ENCODE data around the gene SAGE1.
"Not testable (repeated sequence)": the region's sequence is repeated elsewhere in the genome, so short reads cannot be mapped to it uniquely, and the experiment has no call there.

SAGE1 gene

GRCh38 chrX:135893294-135893817 lies at the start of gene SAGE1, which contains the start of gene CT45A10:
TSS of gene SAGE1 (plus strand) at chrX:135893716. CDS start at chrX:135896243, 2,527 bp downstream.
TSS of gene CT45A10 (minus strand) at chrX:135893444. CDS start at chrX:135885344, 8,100 bp downstream.
- DNase-seq = no peak

GRCh38 chrX:135854438-135854837 lies 39.1 kb upstream of the SAGE1 start, which contains the start of gene CT45A8:
TSS of gene CT45A8 (minus strand) at chrX:135854538. CDS start at chrX:135850783, 3,755 bp downstream.
- DNase-seq = not testable (repeated sequence)

DNA sequence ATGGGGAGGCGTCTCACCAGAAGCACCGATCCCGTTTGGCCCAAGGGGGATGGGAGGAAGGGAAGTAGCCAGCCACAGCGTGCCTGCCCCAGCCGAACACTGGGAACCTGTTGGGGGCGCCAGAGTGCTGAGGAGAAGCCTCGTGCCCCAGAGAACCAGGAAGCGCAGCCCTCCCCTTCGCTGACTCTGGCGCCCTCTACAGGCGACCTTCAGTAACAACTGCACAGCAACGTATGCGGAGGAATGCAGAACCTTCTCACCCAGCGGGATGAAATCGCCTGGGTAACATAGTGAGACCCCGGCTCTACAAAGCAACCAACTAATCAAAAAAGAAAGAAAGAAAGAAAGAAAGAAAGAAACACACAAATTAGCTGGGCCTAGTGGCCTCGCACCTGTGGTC lies 21.8 kb upstream of the SAGE1 start, which contains the start of gene CT45A9:
Gene CT45A9, minus strand, starts transcription at position 101 of the 400 bp plus-strand sequence. CDS start 3,751 bp downstream, outside the sequence.
- not testable (repeated sequence) for DNase-seq

- DNase-seq = not testable (repeated sequence)
Measured at GRCh38 chrX:135882741-135883140, 10.8 kb upstream of the SAGE1 start.

DNA sequence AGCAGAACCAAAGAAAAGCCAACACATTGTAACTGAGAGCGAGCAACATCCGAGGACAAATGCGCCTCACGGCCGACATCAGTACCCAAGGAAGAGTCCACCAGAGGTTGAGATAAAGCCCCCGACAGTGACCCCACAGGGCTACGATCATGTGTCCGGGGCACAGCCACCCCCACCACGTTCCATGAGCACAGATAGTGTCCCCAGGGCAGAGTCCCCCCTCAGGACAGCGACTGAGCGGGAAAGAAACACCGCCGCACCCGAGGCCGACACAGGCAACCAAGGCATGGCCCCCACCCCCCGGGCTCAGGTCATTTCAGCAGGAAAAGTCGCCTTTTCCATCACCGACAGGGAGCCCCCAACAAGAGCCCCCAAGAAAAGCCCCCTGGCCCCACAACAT lies 5.3 kb upstream of the SAGE1 start:
- not testable (repeated sequence) for DNase-seq

GRCh38 chrX:135888976-135889375 lies 4.5 kb upstream of the SAGE1 start:
- DNase-seq = not testable (repeated sequence)

GRCh38 chrX:135890087-135890585 lies 3.4 kb upstream of the SAGE1 start:
- no peak for DNase-seq

DNA sequence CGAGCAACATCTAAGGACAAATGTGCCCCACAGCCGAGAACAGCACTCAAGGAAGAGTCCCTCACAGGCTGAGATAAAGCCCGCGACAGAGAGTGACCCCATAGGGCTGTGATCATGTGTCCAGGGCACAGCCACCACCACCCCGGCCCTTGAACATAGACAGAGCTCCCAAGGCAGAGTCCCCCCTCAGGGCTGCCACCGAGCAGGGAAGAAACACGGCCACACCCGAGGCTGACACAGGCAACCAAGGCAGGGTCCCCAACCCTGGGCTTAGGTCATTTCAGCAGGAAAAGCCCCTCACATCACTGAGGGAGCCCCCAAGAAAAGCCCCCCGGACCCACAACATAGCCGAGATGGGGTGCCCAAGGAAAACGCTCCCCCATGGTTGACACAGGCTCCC lies 735 bp upstream of the SAGE1 start:
- DNase-seq = no peak

DNA sequence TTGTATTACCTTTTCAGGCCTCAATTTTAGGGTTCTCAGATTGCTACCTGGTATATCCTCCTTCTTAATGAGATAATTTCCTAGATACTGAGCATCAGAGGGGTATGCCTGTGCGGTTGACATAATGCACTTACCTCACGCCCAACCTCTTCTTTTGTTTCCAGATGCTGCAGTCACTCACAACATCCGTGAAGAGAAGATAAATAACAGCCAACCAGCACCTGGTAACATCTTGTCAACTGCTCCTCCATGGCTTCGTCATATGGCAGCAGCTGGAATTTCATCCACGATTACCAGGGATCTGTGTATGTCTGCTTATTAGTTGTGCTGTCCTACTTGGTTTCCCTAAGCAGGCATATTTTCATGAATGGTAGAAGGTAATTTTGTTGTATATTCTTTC lies 16.7 kb downstream of the SAGE1 start:
- DNase-seq = no peak

GRCh38 chrX:135914404-135914803 lies 20.9 kb downstream of the SAGE1 start:
- DNase-seq = no peak

GRCh38 chrX:135920516-135920915 lies 27.0 kb downstream of the SAGE1 start:
- not testable (repeated sequence) for DNase-seq

DNA sequence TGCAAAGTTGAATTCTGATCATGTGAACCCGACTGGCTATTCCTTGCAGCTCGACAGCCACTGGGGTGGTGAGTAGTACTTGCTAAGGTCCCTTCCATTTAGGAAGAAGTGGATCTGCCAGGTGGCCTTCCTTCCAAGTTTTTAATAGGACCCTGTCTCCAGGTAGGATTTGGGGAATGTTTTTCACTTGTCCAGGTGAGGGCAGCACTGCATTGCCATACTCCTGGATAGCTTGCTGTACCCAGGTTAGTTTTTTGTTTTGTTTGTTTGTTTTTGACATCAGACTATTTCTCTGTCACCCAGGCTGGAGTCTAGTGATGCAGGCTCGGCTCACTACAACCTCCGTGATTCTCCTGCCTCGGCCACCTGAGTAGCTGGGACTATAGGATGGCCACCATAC lies 29.8 kb downstream of the SAGE1 start:
- DNase-seq = no peak

DNA sequence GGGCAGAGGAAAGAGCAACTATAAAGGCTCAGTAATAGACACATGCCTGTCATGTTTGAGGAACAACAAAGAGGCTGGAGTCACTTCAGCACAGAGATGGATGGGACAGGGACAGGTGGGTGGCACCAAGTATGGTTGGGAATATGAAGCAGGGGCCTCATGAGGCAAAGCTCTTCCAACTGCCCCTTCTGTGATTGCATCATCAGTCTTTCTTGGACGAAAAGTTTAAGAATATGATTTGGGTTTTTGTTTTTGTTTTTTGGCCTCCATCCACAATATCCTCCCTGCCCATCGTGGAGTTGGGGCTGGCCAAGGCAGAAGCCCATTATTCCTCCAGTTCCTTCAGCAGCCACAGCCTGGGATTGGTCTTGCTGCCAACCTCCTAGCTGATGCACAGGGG lies 34.4 kb downstream of the SAGE1 start:
- DNase-seq = no peak

DNA sequence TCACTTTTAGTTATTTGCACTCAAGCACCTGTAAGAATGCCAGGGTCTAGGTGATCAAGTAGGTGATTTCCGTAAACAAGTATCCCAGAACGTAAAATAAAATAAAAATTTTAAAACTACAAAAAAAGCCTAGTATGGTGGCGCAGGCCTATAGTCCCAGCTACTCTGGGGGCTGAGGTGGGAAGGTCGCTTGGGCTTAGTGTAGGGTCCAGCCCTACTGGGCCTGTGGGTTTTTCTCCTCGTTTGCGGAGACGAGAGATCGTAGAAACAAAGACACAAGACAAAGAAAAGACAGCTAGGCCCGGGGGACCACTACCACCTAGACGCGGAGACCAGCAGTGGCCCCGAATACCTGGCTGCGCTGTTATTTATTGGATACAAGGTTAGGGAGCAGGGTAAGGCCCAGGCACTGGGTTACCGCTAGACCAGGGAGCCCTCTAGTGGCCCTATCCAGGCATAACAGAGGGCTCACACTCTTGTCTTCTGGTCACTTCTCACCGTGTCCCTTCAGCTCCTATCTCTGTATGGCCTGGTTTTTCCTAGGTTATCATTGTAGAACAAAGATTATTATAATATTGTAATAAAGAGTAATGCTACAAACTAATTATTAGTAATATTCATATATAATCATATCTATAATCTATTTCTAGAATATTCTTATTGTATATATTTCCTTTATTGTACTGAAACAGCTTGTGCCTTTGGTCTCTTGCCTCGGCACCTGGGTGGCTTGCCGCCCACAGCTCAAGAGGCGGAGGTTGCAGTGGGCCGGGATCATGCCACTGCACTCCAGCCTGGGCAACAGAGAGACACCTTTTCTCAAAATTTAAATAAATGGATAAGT lies 38.4 kb downstream of the SAGE1 start:
- DNase-seq = peak; percentile 19 to 26

GRCh38 chrX:135944486-135944885 lies 51.0 kb downstream of the SAGE1 start:
- no peak for DNase-seq

DNA sequence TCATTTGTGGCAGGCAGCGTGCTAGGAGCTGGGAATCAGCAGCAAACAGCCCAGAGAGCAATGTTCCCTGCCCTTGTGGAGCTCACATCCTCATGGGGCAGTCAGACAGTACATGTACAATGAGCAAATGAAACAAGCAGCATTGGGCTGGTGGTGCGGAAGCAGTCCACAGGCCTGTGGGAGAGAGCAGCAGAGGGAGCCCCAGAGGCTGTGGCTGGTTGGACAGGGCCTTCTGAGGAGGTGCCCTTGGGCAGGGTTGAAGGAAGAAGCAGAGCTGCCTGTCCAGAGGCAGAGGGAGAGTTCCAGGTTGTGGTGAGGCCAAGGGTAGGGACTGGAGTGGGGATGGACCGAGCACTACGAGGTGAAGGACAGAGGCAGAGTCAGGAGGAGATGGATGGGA lies 57.8 kb downstream of the SAGE1 start:
- no peak for DNase-seq

All from CD4-positive, alpha-beta T cell treated with Interleukin-1 beta for 1 hour (primary cell).